ENCODE results near the gene LONP2. TPM values are rescaled to one million over a fixed set of nuclear protein-coding genes. Genes with fewer than 3 reads are reported as not detected.

Gene LONP2
- total and polyA plus RNA-seq, 4 donors = 30.0 to 304 (median 52.8) TPM

DNA sequence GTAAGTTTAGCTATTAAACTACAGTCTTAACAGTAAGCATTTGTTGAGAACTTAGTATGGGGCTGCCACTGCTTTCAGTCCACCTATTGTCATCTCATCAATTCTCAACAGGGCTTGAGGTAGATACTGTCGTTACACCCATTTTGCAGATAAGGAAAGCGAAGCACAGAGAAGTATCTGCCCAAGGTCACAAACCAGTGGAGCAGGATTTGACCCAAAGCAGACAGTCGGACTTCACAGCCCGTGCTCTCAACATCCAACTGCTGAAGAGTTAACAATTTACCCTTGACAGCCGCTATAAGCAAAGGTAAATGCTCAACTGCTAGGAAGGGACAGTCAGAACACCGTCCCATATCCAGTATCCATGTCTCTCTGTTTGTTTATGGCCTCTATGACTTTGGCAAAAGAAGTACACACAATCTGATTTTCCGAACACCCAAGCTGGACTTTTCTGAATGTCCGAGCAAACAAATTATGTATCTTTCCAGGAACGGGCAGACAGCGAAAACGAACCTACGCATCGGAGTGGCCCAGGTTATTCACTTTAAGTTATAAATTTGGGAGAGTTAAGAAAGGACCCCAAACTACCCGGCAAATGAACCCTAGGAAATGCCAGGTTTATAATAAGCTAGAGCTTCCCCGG, 139.9 kb downstream of the LONP2 start (continued):
- TF ChIP-seq, protein P1, sequence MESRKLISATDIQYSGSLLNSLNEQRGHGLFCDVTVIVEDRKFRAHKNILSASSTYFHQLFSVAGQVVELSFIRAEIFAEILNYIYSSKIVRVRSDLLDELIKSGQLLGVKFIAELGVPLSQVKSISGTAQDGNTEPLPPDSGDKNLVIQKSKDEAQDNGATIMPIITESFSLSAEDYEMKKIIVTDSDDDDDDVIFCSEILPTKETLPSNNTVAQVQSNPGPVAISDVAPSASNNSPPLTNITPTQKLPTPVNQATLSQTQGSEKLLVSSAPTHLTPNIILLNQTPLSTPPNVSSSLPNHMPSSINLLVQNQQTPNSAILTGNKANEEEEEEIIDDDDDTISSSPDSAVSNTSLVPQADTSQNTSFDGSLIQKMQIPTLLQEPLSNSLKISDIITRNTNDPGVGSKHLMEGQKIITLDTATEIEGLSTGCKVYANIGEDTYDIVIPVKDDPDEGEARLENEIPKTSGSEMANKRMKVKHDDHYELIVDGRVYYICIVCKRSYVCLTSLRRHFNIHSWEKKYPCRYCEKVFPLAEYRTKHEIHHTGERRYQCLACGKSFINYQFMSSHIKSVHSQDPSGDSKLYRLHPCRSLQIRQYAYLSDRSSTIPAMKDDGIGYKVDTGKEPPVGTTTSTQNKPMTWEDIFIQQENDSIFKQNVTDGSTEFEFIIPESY (IDR thresholded peaks at IDR 0.05) = no peak
- no peak for TF ChIP-seq SP1 (IDR thresholded peaks at IDR 0.05)
- peak; percentile 82 for TF ChIP-seq TAF1 (conservative IDR thresholded peaks at IDR 0.05)
- TF ChIP-seq EGR1 (IDR thresholded peaks at IDR 0.05; ENCODE audit: low read depth in 2 of 2) = peak in 1 of 2 donors; percentile 14
- peak; percentile 79 for TF ChIP-seq YY1 (IDR thresholded peaks at IDR 0.05)

DNA sequence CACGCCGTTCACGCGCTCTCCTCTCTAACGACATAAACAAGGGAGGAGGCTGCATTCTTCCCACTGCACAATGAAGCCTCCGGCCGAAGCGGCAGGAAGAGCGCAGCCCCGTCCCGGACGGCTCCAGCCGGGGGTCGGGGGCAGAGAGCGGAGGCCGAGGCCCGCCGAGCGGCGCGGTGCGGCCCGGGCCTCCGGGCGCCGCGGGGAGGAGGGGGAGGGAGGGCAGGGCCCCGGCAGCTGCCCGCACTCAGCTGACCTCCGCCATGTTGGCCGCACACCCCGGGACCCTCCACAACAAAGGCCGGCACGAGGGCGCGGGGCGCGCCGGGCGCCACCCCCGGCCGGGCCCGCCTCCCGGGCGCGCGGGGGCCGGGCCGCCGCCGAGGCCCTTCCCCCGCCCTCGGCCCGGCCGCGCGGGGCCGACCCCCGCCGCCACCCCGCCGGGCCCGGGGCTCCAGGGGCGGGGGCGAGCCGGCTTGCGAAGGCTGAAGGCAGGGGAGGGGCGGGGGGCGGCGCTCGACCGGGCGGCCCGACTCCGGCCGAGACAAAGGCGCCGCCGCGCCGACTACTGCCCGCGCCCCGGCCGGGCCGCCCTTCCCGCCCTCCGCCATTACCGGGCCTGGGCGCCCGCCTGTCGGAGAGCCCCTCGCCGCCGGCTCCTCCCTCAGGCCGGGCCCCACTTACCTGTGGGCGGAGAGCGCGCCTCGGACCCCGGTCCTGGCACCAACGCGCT, 140.6 kb downstream of the LONP2 start:
- peak; percentile 60 for DNase-seq (ENCODE audit: low spot score)
- H3K4me3 ChIP-seq (ENCODE audit: low read depth in 1 of 3, low read length in 3 of 3) = peak overlapping the region; percentile 77 to 98 (median 91)
- H3K9ac ChIP-seq (ENCODE audit: low read depth in 1 of 2, low read length in 2 of 2) = peak overlapping the region; percentile 92 to 94
- H3K4me1 ChIP-seq (ENCODE audit: control insufficient read depth in 4 of 4, insufficient read depth in 4 of 4, low read length in 3 of 4) = peaks cover 10 to 29% (median 18%) of the 10 kb centered on the region in 4 donors
- no peaks in the 10 kb centered on the region for H3K9me3 ChIP-seq (ENCODE audit: control insufficient read depth in 4 of 4, low read length in 3 of 4)
- TF ChIP-seq NR2F2 (IDR thresholded peaks at IDR 0.05) = no peak
- TF ChIP-seq TAF1 (conservative IDR thresholded peaks at IDR 0.05) = no peak
- TF ChIP-seq, protein P2, sequence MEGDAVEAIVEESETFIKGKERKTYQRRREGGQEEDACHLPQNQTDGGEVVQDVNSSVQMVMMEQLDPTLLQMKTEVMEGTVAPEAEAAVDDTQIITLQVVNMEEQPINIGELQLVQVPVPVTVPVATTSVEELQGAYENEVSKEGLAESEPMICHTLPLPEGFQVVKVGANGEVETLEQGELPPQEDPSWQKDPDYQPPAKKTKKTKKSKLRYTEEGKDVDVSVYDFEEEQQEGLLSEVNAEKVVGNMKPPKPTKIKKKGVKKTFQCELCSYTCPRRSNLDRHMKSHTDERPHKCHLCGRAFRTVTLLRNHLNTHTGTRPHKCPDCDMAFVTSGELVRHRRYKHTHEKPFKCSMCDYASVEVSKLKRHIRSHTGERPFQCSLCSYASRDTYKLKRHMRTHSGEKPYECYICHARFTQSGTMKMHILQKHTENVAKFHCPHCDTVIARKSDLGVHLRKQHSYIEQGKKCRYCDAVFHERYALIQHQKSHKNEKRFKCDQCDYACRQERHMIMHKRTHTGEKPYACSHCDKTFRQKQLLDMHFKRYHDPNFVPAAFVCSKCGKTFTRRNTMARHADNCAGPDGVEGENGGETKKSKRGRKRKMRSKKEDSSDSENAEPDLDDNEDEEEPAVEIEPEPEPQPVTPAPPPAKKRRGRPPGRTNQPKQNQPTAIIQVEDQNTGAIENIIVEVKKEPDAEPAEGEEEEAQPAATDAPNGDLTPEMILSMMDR (IDR thresholded peaks at IDR 0.05; ENCODE audit: low read depth, low read length, missing input control) = no peak
- no peak for TF ChIP-seq FOXA1 (IDR thresholded peaks at IDR 0.05)
- TF ChIP-seq, protein P3, sequence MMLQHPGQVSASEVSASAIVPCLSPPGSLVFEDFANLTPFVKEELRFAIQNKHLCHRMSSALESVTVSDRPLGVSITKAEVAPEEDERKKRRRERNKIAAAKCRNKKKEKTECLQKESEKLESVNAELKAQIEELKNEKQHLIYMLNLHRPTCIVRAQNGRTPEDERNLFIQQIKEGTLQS (IDR thresholded peaks at IDR 0.05) = no peak
- TF ChIP-seq GABPA (IDR thresholded peaks at IDR 0.05 in 1 of 2, conservative IDR thresholded peaks at IDR 0.05 in 1 of 2) = no peak
- TF ChIP-seq YY1 (IDR thresholded peaks at IDR 0.05) = no peak
- TF ChIP-seq RAD21 (IDR thresholded peaks at IDR 0.05) = no peak
- TF ChIP-seq EGR1 (IDR thresholded peaks at IDR 0.05; ENCODE audit: low read depth in 2 of 2) = no peak
- no peak for TF ChIP-seq FOXA2 (IDR thresholded peaks at IDR 0.05)
- TF ChIP-seq SP1 (IDR thresholded peaks at IDR 0.05) = no peak
- TF ChIP-seq, protein P4, sequence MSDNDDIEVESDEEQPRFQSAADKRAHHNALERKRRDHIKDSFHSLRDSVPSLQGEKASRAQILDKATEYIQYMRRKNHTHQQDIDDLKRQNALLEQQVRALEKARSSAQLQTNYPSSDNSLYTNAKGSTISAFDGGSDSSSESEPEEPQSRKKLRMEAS (IDR thresholded peaks at IDR 0.05) = no peak
- TF ChIP-seq HNF4G (IDR thresholded peaks at IDR 0.05) = no peak
- H3K36me3 ChIP-seq (ENCODE audit: control insufficient read depth in 4 of 4, insufficient read depth in 3 of 4, low read depth in 1 of 4, low read length in 3 of 4) = no peaks in the 10 kb centered on the region
- no peaks in the 10 kb centered on the region for H3K27me3 ChIP-seq (ENCODE audit: control insufficient read depth in 4 of 4, insufficient read depth in 4 of 4, low read length in 3 of 4)
- peak overlapping the region; percentile 98 for H3K27ac ChIP-seq (ENCODE audit: low read depth in 1 of 2, low read length in 2 of 2)
- WGBS = under 1% methylated on average over 103 of the region's 103 CpGs
